Measurements from ENCODE around the gene GDPD1.
"Not testable (repeated sequence)": the region's sequence is repeated elsewhere in the genome, so short reads cannot be mapped to it uniquely, and the experiment has no call there.

GDPD1 gene

DNA sequence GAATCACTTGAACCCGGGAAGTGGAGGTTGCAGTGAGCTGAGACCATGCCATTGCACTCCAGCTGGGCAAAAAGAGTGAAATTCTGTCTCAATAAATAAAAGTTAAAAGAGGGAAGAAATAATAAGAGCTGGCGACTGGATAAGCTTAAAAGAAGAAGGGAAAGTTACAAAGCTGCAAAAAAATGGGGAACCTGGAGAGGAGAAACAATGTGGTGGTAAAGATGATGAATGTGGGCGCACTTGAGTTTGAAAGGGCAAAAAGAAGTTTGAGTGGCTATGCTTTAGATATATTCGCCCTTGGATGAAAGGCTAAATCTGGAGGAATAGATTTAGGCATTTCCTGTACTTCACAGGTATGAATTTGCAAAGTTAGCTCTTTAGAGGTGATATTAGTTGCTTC, 58.1 kb downstream of the GDPD1 start:
- no peak for TF ChIP-seq L3MBTL2 (conservative IDR thresholded peaks at IDR 0.05)
- no peak for TF ChIP-seq SUZ12 (IDR thresholded peaks at IDR 0.05)
- no peak for TF ChIP-seq BHLHE40 (IDR thresholded peaks at IDR 0.05; ENCODE audit: borderline replicate concordance)
- TF ChIP-seq HDGF (IDR thresholded peaks at IDR 0.05; ENCODE audit: borderline replicate concordance), result no peak
- no peak for TF ChIP-seq FOXK2 (IDR thresholded peaks at IDR 0.05)
- no peak for TF ChIP-seq TARDBP (IDR thresholded peaks at IDR 0.05)
- TF ChIP-seq CTBP1 (IDR thresholded peaks at IDR 0.05; ENCODE audit: borderline replicate concordance), result no peak
- no peak for TF ChIP-seq FOXA1 (IDR thresholded peaks at IDR 0.05)
- no peak for TF ChIP-seq FOXM1 (IDR thresholded peaks at IDR 0.05; ENCODE audit: borderline replicate concordance)
- TF ChIP-seq PKNOX1 (IDR thresholded peaks at IDR 0.05), result no peak
- TF ChIP-seq ARNT (IDR thresholded peaks at IDR 0.05), result no peak
- TF ChIP-seq SP1 (IDR thresholded peaks at IDR 0.05), result no peak
- TF ChIP-seq LEF1 (IDR thresholded peaks at IDR 0.05; ENCODE audit: borderline replicate concordance), result no peak
- TF ChIP-seq NFRKB (IDR thresholded peaks at IDR 0.05), result no peak
- TF ChIP-seq ZNF384 (IDR thresholded peaks at IDR 0.05), result no peak
- ChIA-PET POLR2A (no interaction called here), CTCF (interaction anchor here (0.6 to 0.7 kb wide), 2 partner anchors 136 to 158 kb away, joined by 3 to 7 read pairs; no protein-coding TSS in a partner anchor)
- no peak for DNase-seq (ENCODE audit: extremely low spot score)

GRCh38 chr17:59284317-59284716, 64.0 kb downstream of the GDPD1 start:
- TF ChIP-seq CTBP1 (IDR thresholded peaks at IDR 0.05; ENCODE audit: borderline replicate concordance) (no peak), ELF4 (IDR thresholded peaks at IDR 0.05) (no peak), LEF1 (IDR thresholded peaks at IDR 0.05; ENCODE audit: borderline replicate concordance) (no peak), FOXM1 (IDR thresholded peaks at IDR 0.05; ENCODE audit: borderline replicate concordance) (no peak), SP1 (IDR thresholded peaks at IDR 0.05) (no peak), SUZ12 (IDR thresholded peaks at IDR 0.05) (no peak), FOXA1 (IDR thresholded peaks at IDR 0.05) (no peak), FOXK2 (IDR thresholded peaks at IDR 0.05) (no peak), BHLHE40 (IDR thresholded peaks at IDR 0.05; ENCODE audit: borderline replicate concordance) (no peak), ARNT (IDR thresholded peaks at IDR 0.05) (no peak)
- ChIA-PET CTCF (no interaction called here), POLR2A (no interaction called here)
- DNase-seq (ENCODE audit: extremely low spot score), result no peak

GRCh38 chr17:59287452-59287851, 67.1 kb downstream of the GDPD1 start:
- no peak for DNase-seq (ENCODE audit: extremely low spot score)
- CTCF ChIA-PET, result no interaction called here
- POLR2A ChIA-PET, result no interaction called here
- TF ChIP-seq SP1 (IDR thresholded peaks at IDR 0.05) (no peak), ARNT (IDR thresholded peaks at IDR 0.05) (no peak), NFRKB (IDR thresholded peaks at IDR 0.05) (no peak), ELF4 (IDR thresholded peaks at IDR 0.05) (no peak), BHLHE40 (IDR thresholded peaks at IDR 0.05; ENCODE audit: borderline replicate concordance) (no peak), FOXM1 (IDR thresholded peaks at IDR 0.05; ENCODE audit: borderline replicate concordance) (no peak)

GRCh38 chr17:59287891-59288290, 67.6 kb downstream of the GDPD1 start:
- POLR2A ChIA-PET, result no interaction called here
- TF ChIP-seq NFRKB (IDR thresholded peaks at IDR 0.05) (no peak), FOXK2 (IDR thresholded peaks at IDR 0.05) (no peak), BHLHE40 (IDR thresholded peaks at IDR 0.05; ENCODE audit: borderline replicate concordance) (no peak), ELF4 (IDR thresholded peaks at IDR 0.05) (no peak), PKNOX1 (IDR thresholded peaks at IDR 0.05) (no peak), SP1 (IDR thresholded peaks at IDR 0.05) (no peak), SUZ12 (IDR thresholded peaks at IDR 0.05) (no peak), HDGF (IDR thresholded peaks at IDR 0.05; ENCODE audit: borderline replicate concordance) (no peak), LEF1 (IDR thresholded peaks at IDR 0.05; ENCODE audit: borderline replicate concordance) (no peak), FOXM1 (IDR thresholded peaks at IDR 0.05; ENCODE audit: borderline replicate concordance) (no peak), L3MBTL2 (conservative IDR thresholded peaks at IDR 0.05) (no peak), CTBP1 (IDR thresholded peaks at IDR 0.05; ENCODE audit: borderline replicate concordance) (no peak), FOXA1 (IDR thresholded peaks at IDR 0.05) (no peak), ARNT (IDR thresholded peaks at IDR 0.05) (no peak), TARDBP (IDR thresholded peaks at IDR 0.05) (no peak), ZNF384 (IDR thresholded peaks at IDR 0.05) (no peak)
- CTCF ChIA-PET, result no interaction called here

DNA sequence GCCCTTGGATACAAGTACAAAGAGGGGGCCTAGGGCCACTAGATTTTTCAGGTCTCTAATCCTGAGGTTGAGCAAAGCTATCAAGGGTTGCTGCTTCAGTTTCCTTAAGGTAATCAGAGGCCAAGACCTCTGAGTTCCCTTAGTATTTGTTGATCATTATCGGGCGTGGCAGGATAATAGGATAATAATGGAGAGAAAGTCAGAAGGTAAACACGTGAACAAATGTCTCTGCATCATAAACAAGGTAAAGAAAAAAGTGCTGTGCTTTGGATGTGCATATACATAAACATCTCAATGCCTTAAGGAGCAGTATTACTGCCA, 69.6 kb downstream of the GDPD1 start:
- POLR2A ChIA-PET, result no interaction called here
- CTCF ChIA-PET, result no interaction called here
- TF ChIP-seq HDGF (IDR thresholded peaks at IDR 0.05; ENCODE audit: borderline replicate concordance) (no peak), ZNF384 (IDR thresholded peaks at IDR 0.05) (no peak), FOXM1 (IDR thresholded peaks at IDR 0.05; ENCODE audit: borderline replicate concordance) (no peak), ELF4 (IDR thresholded peaks at IDR 0.05) (no peak), CTBP1 (IDR thresholded peaks at IDR 0.05; ENCODE audit: borderline replicate concordance) (no peak), FOXK2 (IDR thresholded peaks at IDR 0.05) (no peak), NFRKB (IDR thresholded peaks at IDR 0.05) (no peak), SUZ12 (IDR thresholded peaks at IDR 0.05) (no peak), BHLHE40 (IDR thresholded peaks at IDR 0.05; ENCODE audit: borderline replicate concordance) (no peak), ARNT (IDR thresholded peaks at IDR 0.05) (no peak)
- DNase-seq (ENCODE audit: extremely low spot score), result no peak

More at GRCh38 chr17:59287891-59288290, 67.6 kb downstream of the GDPD1 start:
- no peak for DNase-seq (ENCODE audit: extremely low spot score)

DNA sequence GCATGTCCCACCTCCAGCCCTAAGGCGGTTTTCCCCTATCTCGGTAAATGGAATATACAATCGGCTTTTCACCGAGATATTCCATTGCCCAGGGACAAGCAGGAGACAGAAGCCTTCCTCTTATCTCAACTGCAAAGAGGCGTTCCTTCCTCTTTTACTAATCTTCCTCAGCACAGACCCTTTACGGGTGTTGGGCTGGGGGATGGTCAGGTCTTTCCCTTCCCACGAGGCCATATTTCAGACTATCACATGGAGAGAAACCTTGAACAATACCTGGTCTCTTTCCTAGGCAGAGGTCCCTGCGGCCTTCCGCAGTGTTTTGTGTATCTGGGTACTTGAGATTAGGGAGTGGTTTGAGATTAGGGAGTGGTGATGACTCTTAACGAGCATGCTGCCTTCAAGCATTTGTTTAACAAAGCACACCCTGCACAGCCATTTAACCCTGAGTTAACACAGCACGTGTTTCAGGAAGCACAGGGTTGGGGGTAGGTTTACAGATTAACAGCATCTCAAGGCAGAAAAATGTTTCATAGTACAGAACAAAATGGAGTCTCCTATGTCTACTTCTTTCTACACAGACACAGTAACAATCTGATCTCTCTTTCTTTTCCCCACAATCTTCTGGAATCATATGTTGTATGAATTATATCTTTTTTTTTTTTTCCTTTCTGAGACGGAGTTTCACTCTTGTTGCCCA, 70.1 kb downstream of the GDPD1 start:
- TF ChIP-seq L3MBTL2 (conservative IDR thresholded peaks at IDR 0.05), result peak; percentile 87
- POLR2A ChIA-PET; CTCF ChIA-PET; DNase-seq (ENCODE audit: extremely low spot score): not testable (repeated sequence)

- no peak for DNase-seq (ENCODE audit: extremely low spot score)
- ChIA-PET POLR2A (no interaction called here), CTCF (no interaction called here)
- TF ChIP-seq BHLHE40 (IDR thresholded peaks at IDR 0.05; ENCODE audit: borderline replicate concordance) (no peak), PKNOX1 (IDR thresholded peaks at IDR 0.05) (no peak), LEF1 (IDR thresholded peaks at IDR 0.05; ENCODE audit: borderline replicate concordance) (no peak), ARNT (IDR thresholded peaks at IDR 0.05) (no peak)
Observed at GRCh38 chr17:59292174-59292523, 71.8 kb downstream of the GDPD1 start.

Measured in HEK293T (cell line).